GM18498 (cell line): Measurements from ENCODE around the gene DDR2.
A peak's percentile ranks its signal among the peaks of the same experiment; 100 is the strongest.

Experiments used
- ATAC-seq: cut with Tn5 transposase; IDR thresholded peaks from one replicate; pipeline ENCODE4 v1.9.1; 2021; ENCODE audit warnings: mild to moderate bottlenecking, moderate library complexity; ENCODE audit not compliant: unreplicated experiment

The DDR2 gene

GRCh38 chr1:162670928-162671663 is 38.8 kb downstream of the DDR2 start:
- no peak for ATAC-seq

DNA sequence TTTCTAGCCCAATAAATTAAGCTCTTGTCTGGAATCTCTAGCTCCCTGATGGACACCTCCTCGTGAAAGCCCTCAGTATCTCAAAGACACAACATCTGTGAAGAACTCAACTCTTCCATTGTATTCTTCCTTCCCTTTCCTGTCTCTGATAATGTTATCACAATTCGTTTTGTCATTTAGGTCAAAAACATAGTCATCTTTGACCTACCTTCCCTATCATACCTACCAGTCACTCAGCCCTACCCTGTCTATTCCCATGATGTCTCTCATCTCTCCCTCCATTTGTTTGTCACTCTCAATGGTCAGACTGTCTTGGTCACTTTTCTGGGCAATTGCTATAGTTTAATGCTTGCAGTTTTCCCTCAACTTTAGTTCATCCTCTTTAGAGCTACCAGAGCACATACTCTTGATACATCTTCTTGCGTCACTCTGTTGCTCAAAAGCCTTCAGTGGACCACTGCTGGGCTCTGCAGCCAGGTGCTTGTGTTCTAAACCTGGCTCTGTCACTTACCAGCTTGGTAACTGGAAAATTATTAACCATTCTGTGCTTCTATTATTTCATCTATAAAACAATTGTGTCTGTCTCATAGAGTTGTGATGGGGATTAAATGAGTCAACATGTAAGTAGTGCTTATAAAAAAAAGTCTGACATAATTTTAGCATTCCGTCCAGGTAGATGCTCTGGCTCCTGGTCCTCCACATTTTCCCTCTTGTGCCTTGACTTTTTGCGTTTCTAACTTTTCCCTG is 39.6 kb downstream of the DDR2 start:
- no peak for ATAC-seq

DNA sequence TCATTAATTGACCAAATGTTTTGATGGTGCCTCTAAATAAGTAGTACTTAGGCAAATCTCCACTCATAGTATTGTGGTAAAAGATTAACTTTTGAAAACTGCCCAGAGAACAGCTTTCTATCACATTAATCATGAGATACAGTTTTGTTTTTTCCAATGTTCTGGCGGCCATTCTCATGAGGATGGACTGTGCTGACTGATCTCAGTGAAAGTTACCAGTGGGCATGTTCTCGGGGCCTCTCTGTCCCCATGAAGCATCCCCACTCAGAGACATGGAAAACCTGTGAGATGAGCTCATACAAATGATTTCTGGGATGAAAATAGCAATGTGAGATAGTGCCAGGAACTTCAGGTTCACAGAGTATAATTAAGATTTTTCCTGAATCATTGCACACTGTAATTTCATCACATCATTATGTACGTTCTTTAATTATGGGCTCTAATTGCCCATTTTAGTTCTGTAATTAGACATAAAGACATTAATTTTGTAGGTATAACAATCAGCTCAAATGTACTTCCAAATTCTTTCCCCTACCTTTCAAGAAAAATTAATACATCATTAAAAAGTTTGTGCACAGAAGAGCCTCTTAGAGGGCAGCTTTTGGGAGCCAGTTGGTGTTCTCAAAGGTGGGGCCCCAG is 40.5 kb downstream of the DDR2 start:
- no peak for ATAC-seq

DNA sequence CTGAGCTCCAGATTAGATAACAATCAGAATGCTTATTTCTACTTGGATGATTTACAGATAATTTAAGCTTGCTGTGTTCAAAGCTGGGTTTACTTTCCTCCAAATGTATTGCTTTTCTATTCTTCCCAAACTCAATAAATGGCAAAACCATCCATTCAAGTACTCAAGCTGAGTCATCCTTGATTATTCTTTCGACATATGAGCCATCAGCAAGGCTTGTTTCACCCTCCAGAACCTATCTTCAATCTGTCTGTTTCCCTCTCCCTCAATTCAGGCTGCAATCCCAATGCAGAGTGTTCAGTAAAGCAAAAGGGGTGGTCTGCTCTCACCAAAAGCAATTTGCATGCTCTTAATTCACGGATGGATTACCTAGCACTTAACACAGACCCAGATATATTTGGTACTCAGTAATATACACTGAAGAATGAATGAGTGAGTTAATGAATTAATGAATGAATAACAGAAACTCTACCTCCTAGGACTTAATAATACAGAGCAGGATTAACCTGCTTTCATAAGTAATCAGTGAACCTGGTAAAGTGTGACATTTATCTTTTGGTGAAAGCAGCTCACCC is 41.9 kb downstream of the DDR2 start:
- no peak for ATAC-seq

DNA sequence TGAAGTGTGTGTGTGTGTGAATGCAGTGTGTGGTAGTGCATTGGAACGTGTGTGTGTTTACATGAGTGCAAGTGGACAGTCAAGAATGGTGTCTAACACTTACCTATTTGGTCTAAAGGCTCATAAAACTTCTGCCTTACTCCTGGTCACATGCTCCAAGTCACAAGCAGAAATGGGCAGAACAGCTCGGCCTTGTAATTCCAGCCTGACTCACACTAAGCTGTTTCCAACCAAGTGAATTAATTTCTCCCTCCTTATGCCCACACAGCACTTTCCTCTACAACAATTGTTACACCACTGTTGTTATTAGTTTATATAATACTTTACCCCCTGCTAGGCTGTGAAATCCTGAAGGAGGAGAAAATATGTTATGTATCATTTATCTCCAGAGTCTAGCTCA is 43.8 kb downstream of the DDR2 start:
- no peak for ATAC-seq

DNA sequence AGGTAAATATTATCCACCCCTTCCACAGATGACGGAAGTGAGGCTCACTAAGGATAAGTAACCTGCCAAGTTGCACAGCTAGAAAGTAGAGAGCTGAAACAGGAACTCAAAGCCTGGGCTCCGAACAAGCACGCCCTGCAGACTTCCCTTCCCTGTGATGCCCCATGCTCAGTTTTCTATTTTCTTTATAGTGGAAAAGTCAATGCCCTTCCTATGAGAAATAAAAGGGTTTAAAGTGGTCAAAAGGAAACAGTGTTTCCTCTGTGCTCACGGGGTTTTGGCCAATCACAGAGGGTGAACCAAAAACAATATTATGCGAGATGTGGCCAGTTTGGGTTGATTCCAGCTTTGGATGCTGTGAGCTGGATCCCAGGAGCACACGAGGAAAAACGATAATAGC is 44.5 kb downstream of the DDR2 start:
- ATAC-seq = no peak

DNA sequence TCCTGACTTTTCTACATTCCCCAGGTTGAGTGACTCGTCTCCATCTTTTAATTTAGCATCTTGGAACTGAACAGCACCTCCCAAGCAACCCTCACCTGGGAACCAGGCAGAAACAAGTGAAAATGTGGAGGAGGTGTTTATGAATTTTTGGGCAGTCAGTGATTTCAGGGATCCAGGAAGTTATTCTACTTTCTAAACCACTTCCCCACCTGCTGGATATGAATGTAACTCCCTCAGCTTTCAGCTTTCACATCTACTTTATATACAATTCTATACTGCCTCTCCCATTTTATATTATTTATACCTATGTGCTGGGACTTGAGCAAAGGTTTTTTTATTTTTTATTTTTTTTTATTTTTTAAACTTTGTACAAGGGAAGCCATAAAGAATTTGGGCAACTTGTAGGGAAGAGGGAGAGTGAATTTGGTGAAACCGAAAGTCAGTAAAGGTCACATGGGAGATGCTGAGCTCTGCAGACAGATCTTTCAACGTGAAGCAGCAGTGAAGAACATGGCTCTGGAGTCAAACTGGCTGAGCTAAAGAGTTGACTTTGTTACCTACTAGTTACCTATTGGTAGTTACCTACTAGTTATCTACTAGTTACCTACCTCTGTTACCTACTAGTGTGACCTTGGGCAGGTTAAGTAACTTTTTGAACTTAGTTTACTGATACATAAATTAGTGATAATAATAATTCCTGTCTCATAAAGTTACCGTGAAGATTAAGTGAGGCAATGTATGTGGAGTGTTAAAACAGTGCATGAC is 45.5 kb downstream of the DDR2 start:
- ATAC-seq = peak; percentile 43

GRCh38 chr1:162678439-162678838 is 46.2 kb downstream of the DDR2 start:
- ATAC-seq = no peak

GRCh38 chr1:162679298-162679697 is 47.0 kb downstream of the DDR2 start:
- ATAC-seq = no peak

DNA sequence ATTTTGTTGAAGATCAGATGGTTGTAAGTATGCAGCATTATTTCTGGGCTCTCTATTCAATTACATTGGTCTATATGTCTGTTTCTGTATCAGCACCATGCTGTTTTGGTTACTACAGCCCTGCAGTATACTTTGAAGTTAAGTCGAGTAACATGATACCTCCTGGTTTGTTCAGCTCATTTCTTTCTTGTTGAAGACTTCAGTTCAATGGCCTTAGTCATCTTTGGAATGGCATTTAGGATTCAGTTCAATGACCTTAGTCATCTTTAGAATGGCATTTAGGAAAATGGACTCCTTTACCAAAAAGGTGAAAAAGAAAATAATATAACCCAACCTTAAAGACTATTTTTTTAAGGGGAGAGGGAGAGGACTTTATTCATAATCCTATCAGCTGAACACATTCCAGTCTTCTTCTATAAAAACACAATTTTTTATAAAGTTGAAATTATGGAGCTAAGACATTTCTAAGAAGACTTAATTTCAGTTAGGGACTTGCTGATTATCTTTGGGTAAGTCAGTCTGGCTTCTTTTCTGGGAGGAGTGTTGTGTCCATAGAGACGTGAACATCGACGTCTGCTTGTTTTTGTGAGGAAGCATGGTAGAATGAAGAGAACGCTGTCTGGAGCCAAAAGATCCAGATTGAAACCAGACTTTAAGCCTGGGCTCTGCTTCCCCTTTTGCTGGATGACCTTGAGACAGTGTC is 48.3 kb downstream of the DDR2 start:
- ATAC-seq = no peak

DNA sequence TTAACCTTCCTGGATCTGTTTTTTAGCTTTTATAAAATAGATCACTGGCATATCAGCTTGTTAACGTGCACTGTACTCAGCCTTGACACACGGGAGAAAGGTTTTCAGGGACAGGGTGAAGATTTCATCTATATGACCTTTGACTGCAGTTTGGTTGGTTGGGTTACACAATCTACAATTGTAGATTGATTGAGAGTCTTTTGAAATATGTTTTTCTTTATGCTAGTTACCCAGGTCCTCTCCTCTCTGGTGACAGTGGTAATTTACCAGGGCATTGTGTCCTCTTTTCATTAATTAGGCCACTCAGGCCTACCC is 48.8 kb downstream of the DDR2 start:
- ATAC-seq = no peak

DNA sequence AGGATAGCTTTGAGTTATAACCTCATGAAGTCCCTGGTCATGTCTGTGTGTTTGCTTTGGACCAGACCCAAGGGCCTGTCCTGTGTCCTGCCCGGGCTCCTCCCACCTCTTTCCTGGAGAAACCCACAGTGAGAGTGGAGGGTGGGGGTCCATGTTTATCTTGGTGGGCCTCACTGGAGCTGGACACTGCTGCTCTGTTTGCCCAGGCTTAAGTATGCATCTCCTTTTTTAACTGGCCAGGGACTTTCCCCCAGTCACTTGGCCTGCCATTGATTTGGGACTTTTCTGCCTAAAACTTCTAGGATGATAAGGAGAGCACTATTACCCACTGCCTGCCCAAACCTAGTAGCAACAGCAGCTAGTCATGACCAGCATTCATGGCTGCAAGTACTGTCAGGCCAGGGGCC is 49.8 kb downstream of the DDR2 start:
- ATAC-seq = no peak

- no peak for ATAC-seq
Measured at GRCh38 chr1:162687870-162688269, 55.6 kb downstream of the DDR2 start.

DNA sequence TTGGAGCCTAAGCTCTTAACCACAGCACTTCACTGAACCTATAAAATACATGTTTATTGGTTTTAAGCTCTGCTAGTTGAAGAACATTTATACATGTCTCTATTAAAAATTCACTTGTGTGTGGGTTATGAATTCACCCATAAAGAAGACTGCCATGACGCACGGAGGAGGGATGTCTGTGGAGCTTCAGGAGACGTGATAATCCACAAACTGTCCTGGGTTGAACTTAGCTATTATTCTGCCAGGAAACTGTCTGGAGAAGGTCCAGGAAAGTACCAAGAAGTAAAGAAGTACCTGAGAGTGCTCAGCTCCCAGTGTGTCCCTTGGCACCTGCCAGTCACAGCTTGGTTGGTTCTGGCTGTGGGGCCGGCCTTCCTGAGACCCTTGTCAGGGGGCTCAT is 56.3 kb downstream of the DDR2 start:
- no peak for ATAC-seq

GRCh38 chr1:162688931-162689330 is 56.7 kb downstream of the DDR2 start:
- no peak for ATAC-seq

DNA sequence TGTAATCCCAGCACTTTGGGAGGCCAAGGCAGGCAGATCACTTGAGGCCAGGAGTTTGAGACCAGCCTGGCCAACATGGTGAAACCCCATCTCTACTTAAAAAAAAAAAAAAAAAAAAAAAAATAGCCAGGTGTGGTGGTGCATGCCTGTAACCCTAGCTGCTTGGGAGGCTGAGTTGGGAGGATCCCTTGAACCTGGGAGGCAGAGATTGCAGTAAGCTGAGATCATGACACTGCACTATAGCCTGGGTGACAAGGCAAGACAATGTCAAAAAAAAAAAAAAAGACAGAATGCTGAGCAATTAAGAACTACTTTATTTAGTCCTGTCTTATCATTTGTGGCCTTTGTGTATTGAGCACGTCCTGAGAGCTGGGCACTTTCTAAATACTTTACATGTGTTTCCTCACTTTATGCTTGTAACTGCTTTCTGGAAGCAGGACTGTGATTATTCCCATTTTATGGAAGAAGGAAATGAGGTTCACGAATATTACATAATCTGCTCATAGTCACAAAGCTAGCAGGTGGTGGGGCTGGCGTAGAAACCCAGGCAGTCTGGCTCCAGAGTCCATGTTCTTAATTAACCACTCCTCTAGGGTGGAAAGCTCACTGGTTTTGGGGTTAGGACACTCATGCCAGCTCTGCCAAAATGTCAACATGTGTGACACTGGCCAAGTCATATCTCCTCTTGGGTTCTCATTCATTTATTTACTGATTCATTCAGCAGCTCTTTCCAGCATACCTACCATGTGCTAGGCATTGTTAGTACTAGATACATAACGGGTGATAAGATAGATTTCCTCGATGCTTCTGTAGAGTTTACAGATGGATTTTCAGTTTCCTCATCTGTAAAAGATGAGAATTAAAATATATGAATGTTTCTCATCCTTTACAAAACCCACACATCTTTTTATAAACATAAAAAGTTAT is 57.7 kb downstream of the DDR2 start:
- ATAC-seq = no peak

DNA sequence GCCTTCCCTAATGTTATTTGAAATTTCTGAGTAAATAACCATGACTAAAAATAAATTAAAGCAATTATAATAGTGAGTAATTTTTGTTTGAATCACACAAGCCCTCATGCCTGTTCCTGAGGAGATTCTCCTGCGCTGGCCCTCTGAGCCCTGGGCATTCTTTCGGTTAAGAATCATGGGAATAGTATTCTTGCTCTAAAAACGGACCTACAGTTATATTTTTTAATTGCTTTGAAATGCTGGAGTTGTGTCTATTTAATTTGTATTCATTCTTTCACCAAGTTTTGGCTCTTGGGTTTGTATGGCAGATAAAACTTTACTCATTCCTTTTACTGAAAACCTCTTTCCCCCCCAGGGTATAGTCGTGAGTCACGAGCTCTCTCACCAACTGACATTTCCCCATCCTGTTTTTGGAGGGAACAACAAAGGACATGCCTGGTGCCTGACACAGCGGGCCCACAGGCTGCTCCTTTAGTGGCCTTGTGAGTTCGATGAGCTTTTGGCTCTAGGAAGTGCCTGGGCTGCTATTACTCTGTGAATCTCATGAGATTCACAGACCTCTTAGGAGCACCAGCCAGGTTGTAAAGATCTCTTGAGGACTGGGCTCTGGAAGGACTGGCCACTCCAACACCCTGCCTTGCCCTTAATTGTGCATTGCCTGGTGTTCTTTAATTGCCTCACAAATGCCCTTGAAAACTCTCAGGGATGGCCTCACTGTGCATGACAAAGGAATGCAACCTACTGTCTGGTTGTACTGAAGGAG is 58.6 kb downstream of the DDR2 start:
- ATAC-seq = no peak

DNA sequence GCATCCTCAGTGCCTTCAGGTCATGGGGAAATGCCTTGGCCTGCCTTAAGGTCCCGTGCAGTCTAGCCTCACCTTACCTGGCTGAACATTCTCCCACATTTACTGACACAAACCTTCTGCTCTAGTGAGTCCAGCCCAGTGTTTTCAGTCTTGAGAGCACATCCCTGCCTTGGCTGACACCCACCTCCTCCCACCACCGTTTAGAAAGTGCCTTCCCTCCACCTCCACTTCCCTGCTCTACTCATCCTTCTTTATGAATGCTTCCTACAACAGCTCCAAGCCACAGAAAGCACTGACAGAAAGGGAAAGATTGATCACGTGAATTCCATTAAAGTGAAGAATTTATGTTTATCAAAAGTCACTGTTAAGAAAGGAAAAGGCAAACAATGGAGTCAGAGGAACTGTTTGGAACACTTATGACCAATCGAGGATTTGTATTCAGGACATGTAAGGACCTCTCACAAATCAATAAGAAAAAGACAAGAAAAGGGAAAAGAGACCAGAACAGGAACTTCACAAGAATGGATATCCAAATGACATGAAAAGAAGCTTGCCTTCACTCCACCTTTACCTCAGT is 59.8 kb downstream of the DDR2 start:
- ATAC-seq = no peak
